K562 (cell line): ENCODE measurements around the gene PPT2. TPM values are rescaled to one million over a fixed set of nuclear protein-coding genes. Genes with fewer than 3 reads are reported as not detected.

Experiments
- CREB5 ChIP-seq: fragments of 250-450 bp; sonication (Bioruptor Pico); IDR thresholded peaks from 2 replicates; pipeline ENCODE4 v1.5.0; 2020; ENCODE audit warnings: mild to moderate bottlenecking
- CTCFL ChIP-seq: IDR thresholded peaks from 2 replicates; pipeline ENCODE4 v1.6.1; 2011; ENCODE audit warnings: borderline replicate concordance, low read depth, mild to moderate bottlenecking, moderate library complexity, low read length; ENCODE audit not compliant: insufficient read depth, poor library complexity, severe bottlenecking
- DMBX1 ChIP-seq: fragments of 250-450 bp; sonication (Bioruptor Pico); IDR thresholded peaks from 2 replicates; pipeline ENCODE4 v1.8.0; 2022; ENCODE audit warnings: inconsistent platforms, mild to moderate bottlenecking, moderate library complexity, borderline replicate concordance
- KHSRP ChIP-seq: fragments of 450-650 bp; IDR thresholded peaks from 2 replicates; pipeline ENCODE4 v1.6.1; 2017
- MEF2D ChIP-seq: conservative IDR thresholded peaks from 2 replicates; pipeline ENCODE4 v1.6.1; 2016; ENCODE audit warnings: low read depth, missing genetic modification characterization, missing compliant biosample characterization
- PCBP1 ChIP-seq: fragments of 200-400 bp; formaldehyde crosslinking; IDR thresholded peaks from 2 replicates; pipeline ENCODE4 v1.6.1; 2018; ENCODE audit warnings: mild to moderate bottlenecking, low read depth, low read length; ENCODE audit not compliant: poor library complexity, severe bottlenecking
- PHTF2 ChIP-seq: fragments of 250-450 bp; sonication (Bioruptor Pico); IDR thresholded peaks from 2 replicates; pipeline ENCODE4 v1.5.0; 2021; ENCODE audit warnings: mild to moderate bottlenecking
- PREB ChIP-seq: sonication (generic); formaldehyde crosslinking; IDR thresholded peaks from 2 replicates; pipeline ENCODE4 v1.8.1; 2023; ENCODE audit warnings: mild to moderate bottlenecking, missing genetic modification reagents
- PTBP1 ChIP-seq: fragments of 200-400 bp; formaldehyde crosslinking; IDR thresholded peaks from 2 replicates; pipeline ENCODE4 v1.6.1; 2017; ENCODE audit warnings: low read depth, low read length
- U2AF2 ChIP-seq: fragments of 200-400 bp; formaldehyde crosslinking; optimal IDR thresholded peaks from 2 replicates; pipeline ENCODE3; 2017; ENCODE audit warnings: low read depth, mild to moderate bottlenecking, low read length
- WHSC1 ChIP-seq: IDR thresholded peaks from one replicate; pipeline ENCODE4 v1.6.1; 2012; ENCODE audit warnings: low read length, control low read depth, inconsistent platforms
- ZBTB8A ChIP-seq: fragments of 450-650 bp; IDR thresholded peaks from 2 replicates; pipeline ENCODE4 v1.6.1; 2018; ENCODE audit warnings: mild to moderate bottlenecking, moderate library complexity; ENCODE audit not compliant: partially characterized antibody
- ZNF146 ChIP-seq: IDR thresholded peaks from one replicate; pipeline ENCODE4 v1.6.1; 2018; ENCODE audit warnings: missing compliant biosample characterization; ENCODE audit not compliant: unreplicated experiment
- ZNF280A ChIP-seq: fragments of 450-650 bp; IDR thresholded peaks from 2 replicates; pipeline ENCODE4 v1.6.1; 2018; ENCODE audit warnings: mild to moderate bottlenecking, low read depth; ENCODE audit not compliant: partially characterized antibody
- ZNF785 ChIP-seq: fragments of 250-450 bp; sonication (Bioruptor Pico); IDR thresholded peaks from 2 replicates; pipeline ENCODE4 v1.4.0; 2020; ENCODE audit warnings: mild to moderate bottlenecking
- polyA plus RNA-seq, 8 experiments: library from polyadenylated mRNA; depleted of rRNA in 4 of 8; stranded (reverse) in 5 of 8; unstranded in 3 of 8; fragments of >200 nt; fragmentation: Nextera tagmentation in 2 of 8; fragmentation: Illumina TruSeq in 1 of 8; extraction: Ambion mirVana in 2 of 8; extraction: Trizol in 1 of 8; gene quantifications; 2 replicates each; pipeline versions ENCODE4 v1.2.1 to v1.2.3, GENCODE V29; 2011 to 2014; ENCODE audit warnings: inconsistent platforms in 1 of 8, missing spikeins in 1 of 8
- total RNA-seq, 7 experiments: library from RNA; depleted of rRNA in 6 of 7; stranded (reverse); fragments of >200 nt in 6 of 7; fragmentation: Illumina TruSeq in 2 of 7; extraction: Trizol in 2 of 7; gene quantifications; 2 replicates each; pipeline versions ENCODE4 v1.2.1 to v1.2.3, GENCODE V29; 2011 to 2021; ENCODE audit warnings: low replicate concordance in 1 of 7
- TF ChIP-seq, protein P1 (sequence below): fragments of 450-650 bp; IDR thresholded peaks from 2 replicates; pipeline ENCODE4 v1.6.1; 2017; ENCODE audit warnings: antibody characterized with exemption, mild to moderate bottlenecking

PPT2 gene
- total and polyA plus RNA-seq, 9 of the 15 experiments (the other 6 are each of a cell fraction or from before 2014, with no cell fraction given) = 27.4 to 98.8 (median 69.9) TPM

DNA sequence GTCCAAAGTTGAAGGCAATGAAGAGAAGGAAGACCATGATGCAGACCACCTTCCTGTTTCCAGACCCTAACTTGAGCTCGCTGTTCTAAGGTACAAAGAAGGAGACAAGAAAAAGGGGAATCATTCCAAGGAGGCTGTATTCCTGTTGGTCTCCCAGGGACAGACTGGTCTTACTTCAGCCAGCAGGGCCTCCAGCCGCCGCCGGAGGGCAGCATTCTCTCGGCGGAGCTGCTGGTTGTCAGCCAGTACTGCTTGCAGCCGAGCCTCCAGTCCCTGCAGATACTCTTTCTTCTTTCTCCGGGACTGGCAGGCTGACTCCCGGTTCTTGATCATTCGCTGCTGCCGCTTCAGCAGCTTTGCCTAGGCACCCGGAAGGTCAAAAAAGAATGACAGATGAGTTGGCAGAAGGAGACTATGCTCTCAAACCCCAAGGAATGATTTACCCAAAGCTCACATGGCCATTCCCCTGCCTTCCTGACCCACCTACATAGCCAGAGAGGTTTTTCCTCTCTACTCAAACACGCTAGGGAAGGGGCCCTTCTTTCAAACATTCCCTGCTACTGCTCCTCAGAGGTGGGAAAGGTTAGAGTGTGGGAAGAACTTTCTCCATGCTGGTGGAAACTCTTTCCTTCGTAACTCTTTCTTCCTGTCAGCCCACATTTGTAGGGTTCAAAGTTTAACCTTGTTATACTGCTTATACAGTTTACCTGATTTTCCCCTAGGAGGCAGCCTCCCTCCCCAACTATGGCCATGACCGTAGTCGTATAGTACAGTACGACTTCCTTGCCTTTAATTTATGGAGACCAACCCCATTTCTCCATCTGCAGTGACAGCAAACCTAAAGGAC, 34.9 kb upstream of the PPT2 start (continued):
- TF ChIP-seq, protein P1, sequence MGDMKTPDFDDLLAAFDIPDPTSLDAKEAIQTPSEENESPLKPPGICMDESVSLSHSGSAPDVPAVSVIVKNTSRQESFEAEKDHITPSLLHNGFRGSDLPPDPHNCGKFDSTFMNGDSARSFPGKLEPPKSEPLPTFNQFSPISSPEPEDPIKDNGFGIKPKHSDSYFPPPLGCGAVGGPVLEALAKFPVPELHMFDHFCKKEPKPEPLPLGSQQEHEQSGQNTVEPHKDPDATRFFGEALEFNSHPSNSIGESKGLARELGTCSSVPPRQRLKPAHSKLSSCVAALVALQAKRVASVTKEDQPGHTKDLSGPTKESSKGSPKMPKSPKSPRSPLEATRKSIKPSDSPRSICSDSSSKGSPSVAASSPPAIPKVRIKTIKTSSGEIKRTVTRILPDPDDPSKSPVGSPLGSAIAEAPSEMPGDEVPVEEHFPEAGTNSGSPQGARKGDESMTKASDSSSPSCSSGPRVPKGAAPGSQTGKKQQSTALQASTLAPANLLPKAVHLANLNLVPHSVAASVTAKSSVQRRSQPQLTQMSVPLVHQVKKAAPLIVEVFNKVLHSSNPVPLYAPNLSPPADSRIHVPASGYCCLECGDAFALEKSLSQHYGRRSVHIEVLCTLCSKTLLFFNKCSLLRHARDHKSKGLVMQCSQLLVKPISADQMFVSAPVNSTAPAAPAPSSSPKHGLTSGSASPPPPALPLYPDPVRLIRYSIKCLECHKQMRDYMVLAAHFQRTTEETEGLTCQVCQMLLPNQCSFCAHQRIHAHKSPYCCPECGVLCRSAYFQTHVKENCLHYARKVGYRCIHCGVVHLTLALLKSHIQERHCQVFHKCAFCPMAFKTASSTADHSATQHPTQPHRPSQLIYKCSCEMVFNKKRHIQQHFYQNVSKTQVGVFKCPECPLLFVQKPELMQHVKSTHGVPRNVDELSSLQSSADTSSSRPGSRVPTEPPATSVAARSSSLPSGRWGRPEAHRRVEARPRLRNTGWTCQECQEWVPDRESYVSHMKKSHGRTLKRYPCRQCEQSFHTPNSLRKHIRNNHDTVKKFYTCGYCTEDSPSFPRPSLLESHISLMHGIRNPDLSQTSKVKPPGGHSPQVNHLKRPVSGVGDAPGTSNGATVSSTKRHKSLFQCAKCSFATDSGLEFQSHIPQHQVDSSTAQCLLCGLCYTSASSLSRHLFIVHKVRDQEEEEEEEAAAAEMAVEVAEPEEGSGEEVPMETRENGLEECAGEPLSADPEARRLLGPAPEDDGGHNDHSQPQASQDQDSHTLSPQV = 0 out of 2 replicates have a peak, but pooled peaks have one; percentile 32
- TF ChIP-seq PHTF2 (CRISPR knock-in tag) = no peak
- no peak for TF ChIP-seq ZBTB8A
- TF ChIP-seq ZNF785 (CRISPR knock-in tag) = no peak
- TF ChIP-seq CREB5 (CRISPR knock-in tag) = no peak
- TF ChIP-seq ZNF280A = no peak
- no peak for TF ChIP-seq KHSRP
- no peak for TF ChIP-seq PREB (CRISPR knock-in tag)
- TF ChIP-seq PCBP1 = no peak
- no peak for TF ChIP-seq WHSC1
- no peak for TF ChIP-seq PTBP1
- no peak for TF ChIP-seq DMBX1 (CRISPR knock-in tag)
- no peak for TF ChIP-seq ZNF146 (CRISPR knock-in tag)
- no peak for TF ChIP-seq MEF2D (tag)
- TF ChIP-seq CTCFL = peak; percentile 47
- TF ChIP-seq U2AF2 = no peak
